IMR-90 (cell line): Measurements from ENCODE around the gene EGR2. TPM values are rescaled to one million over a fixed set of nuclear protein-coding genes. Genes with fewer than 3 reads are reported as not detected.

Experiments used
- ATAC-seq: fragments of 200-7000 bp; cut with Tn5 transposase; 2 replicates; pipeline ENCODE4 v1.9.1; 2020; ENCODE audit warnings: low read depth, mild to moderate bottlenecking, moderate library complexity
- BruUV-seq: library from RNA; stranded (reverse); fragments of 400-500 nt; replicated peaks from 2 replicates; lab custom pipeline; 2021; lab: Mats Ljungman, UMichigan
- CTCF ChIA-PET: fragments of 300-600 bp; formaldehyde crosslinking; extraction: SDS; loops from one replicate; lab custom pipeline; 2021; ENCODE audit warnings: antibody characterized with exemption; lab: Yijun Ruan, JAX
- POLR2A ChIA-PET: fragments of 300-600 bp; sonication (Branson Sonifier 250); formaldehyde crosslinking; loops from one replicate; lab custom pipeline; 2022; ENCODE audit warnings: antibody characterized with exemption; ENCODE audit not compliant: unreplicated experiment; lab: Charles Lee
- DNase-seq: peaks from one replicate; pipeline ENCODE4 v3.0.0; 2013
- H2AFZ ChIP-seq: replicated peaks from 2 replicates; pipeline ENCODE3; 2013; ENCODE audit warnings: low read length, mild to moderate bottlenecking; ENCODE audit not compliant: poor library complexity
- H2AK5ac ChIP-seq: 2 replicates; pipeline ENCODE4 v1.6.1; 2013; ENCODE audit warnings: low read depth, low read length, inconsistent platforms
- H2AK9ac ChIP-seq: replicated peaks from 2 replicates; pipeline ENCODE3; 2013; ENCODE audit warnings: mild to moderate bottlenecking, low read depth, low read length, moderate library complexity; ENCODE audit not compliant: poor library complexity
- H2BK120ac ChIP-seq: 2 replicates; pipeline ENCODE4 v1.6.1; 2013; ENCODE audit warnings: low read depth, low read length, inconsistent platforms
- H2BK15ac ChIP-seq: 3 replicates; pipeline ENCODE4 v1.6.1; 2013; ENCODE audit warnings: low read depth, low read length, inconsistent platforms
- H2BK20ac ChIP-seq: 2 replicates; pipeline ENCODE4 v1.6.1; 2013; ENCODE audit warnings: low read depth, mild to moderate bottlenecking, inconsistent platforms, low read length, moderate library complexity
- H2BK5ac ChIP-seq: 2 replicates; pipeline ENCODE4 v1.6.1; 2013; ENCODE audit warnings: mild to moderate bottlenecking, low read depth, low read length, inconsistent platforms; ENCODE audit not compliant: poor library complexity, severe bottlenecking
- H3K14ac ChIP-seq: replicated peaks from 2 replicates; pipeline ENCODE4 v1.6.1; 2013; ENCODE audit warnings: low read depth, low read length, inconsistent platforms
- H3K18ac ChIP-seq: 2 replicates; pipeline ENCODE4 v1.6.1; 2013; ENCODE audit warnings: low read depth, low read length, control low read depth
- H3K23ac ChIP-seq: 2 replicates; pipeline ENCODE4 v1.6.1; 2013; ENCODE audit warnings: low read depth, low read length, inconsistent platforms
- H3K27ac ChIP-seq: 2 replicates; pipeline ENCODE4 v1.5.1; 2013; ENCODE audit warnings: mild to moderate bottlenecking, control low read depth, low read length; ENCODE audit not compliant: insufficient read depth
- H3K27me3 ChIP-seq: 2 replicates; pipeline ENCODE4 v1.6.1; 2013; ENCODE audit warnings: low read length; ENCODE audit not compliant: control insufficient read depth, insufficient read depth
- H3K36me3 ChIP-seq: 2 replicates; pipeline ENCODE4 v1.6.1; 2013; ENCODE audit warnings: low read length, mixed read lengths; ENCODE audit not compliant: control insufficient read depth, insufficient read depth
- H3K4ac ChIP-seq: 2 replicates; pipeline ENCODE4 v1.6.1; 2013; ENCODE audit warnings: low read depth, low read length, inconsistent platforms
- H3K4me1 ChIP-seq: 2 replicates; pipeline ENCODE4 v1.6.1; 2013; ENCODE audit warnings: low read length, mixed read lengths; ENCODE audit not compliant: control insufficient read depth, insufficient read depth
- H3K4me2 ChIP-seq: 2 replicates; pipeline ENCODE4 v1.6.1; 2013; ENCODE audit warnings: low read depth, mild to moderate bottlenecking, control low read depth, low read length, moderate library complexity
- H3K4me3 ChIP-seq: 2 replicates; pipeline ENCODE4 v1.5.1; 2013; ENCODE audit warnings: low read depth, mild to moderate bottlenecking, control low read depth, low read length, moderate library complexity; ENCODE audit not compliant: insufficient read depth
- H3K56ac ChIP-seq: 2 replicates; pipeline ENCODE4 v1.6.1; 2013; ENCODE audit warnings: low read length, inconsistent platforms; ENCODE audit not compliant: insufficient read depth; ENCODE audit errors: extremely low read depth
- H3K79me1 ChIP-seq, 2 experiments: 2 replicates each; pipeline ENCODE4 v1.6.1; 2013; ENCODE audit warnings: low read length in 2 of 2, inconsistent platforms in 1 of 2, low read depth in 1 of 2
- H3K9ac ChIP-seq: 2 replicates; pipeline ENCODE4 v1.6.1; 2013; ENCODE audit warnings: low read depth, low read length, control low read depth
- H3K9me1 ChIP-seq: 2 replicates; pipeline ENCODE4 v1.6.1; 2013; ENCODE audit warnings: low read length, inconsistent platforms; ENCODE audit not compliant: insufficient read depth
- H3K9me3 ChIP-seq: 2 replicates; pipeline ENCODE4 v1.6.1; 2013; ENCODE audit warnings: low read length; ENCODE audit not compliant: control insufficient read depth, insufficient read depth
- H4K20me1 ChIP-seq: 2 replicates; pipeline ENCODE4 v1.6.1; 2013; ENCODE audit warnings: low read length, inconsistent platforms; ENCODE audit not compliant: insufficient read depth
- H4K5ac ChIP-seq: 2 replicates; pipeline ENCODE4 v1.6.1; 2013; ENCODE audit warnings: mild to moderate bottlenecking, low read depth, low read length, control low read depth
- H4K8ac ChIP-seq, 2 experiments: 2 replicates each; pipeline ENCODE4 v1.6.1; 2013; ENCODE audit warnings: low read depth in 2 of 2, low read length in 2 of 2, control low read depth in 1 of 2, inconsistent platforms in 1 of 2
- H4K91ac ChIP-seq: 2 replicates; pipeline ENCODE4 v1.6.1; 2013; ENCODE audit warnings: low read depth, low read length, inconsistent platforms; ENCODE audit not compliant: insufficient read depth
- CEBPB ChIP-seq: IDR thresholded peaks from 2 replicates; pipeline ENCODE4 v1.6.1; 2012; ENCODE audit warnings: low read depth, low read length, improper control_type of control experiment
- CHD1 ChIP-seq: IDR thresholded peaks from 2 replicates; pipeline ENCODE4 v1.6.1; 2012; ENCODE audit warnings: low read depth, low read length, improper control_type of control experiment
- FOS ChIP-seq: fragments of 150-350 bp; IDR thresholded peaks from 2 replicates; pipeline ENCODE4 v1.6.1; 2016; ENCODE audit warnings: low read depth, low read length
- MAFK ChIP-seq: IDR thresholded peaks from 2 replicates; pipeline ENCODE4 v1.6.1; 2012; ENCODE audit warnings: low read depth, low read length, improper control_type of control experiment
- MAZ ChIP-seq: IDR thresholded peaks from 2 replicates; pipeline ENCODE4 v1.6.1; 2012; ENCODE audit warnings: low read depth, mild to moderate bottlenecking, low read length, improper control_type of control experiment, moderate library complexity, borderline replicate concordance
- MXI1 ChIP-seq: IDR thresholded peaks from 2 replicates; pipeline ENCODE4 v1.6.1; 2012; ENCODE audit warnings: low read depth, mild to moderate bottlenecking, low read length, moderate library complexity, borderline replicate concordance
- NFE2L2 ChIP-seq: fragments of 150-350 bp; IDR thresholded peaks from 2 replicates; pipeline ENCODE4 v1.6.1; 2016; ENCODE audit warnings: low read depth, mild to moderate bottlenecking, low read length
- RAD21 ChIP-seq: IDR thresholded peaks from 2 replicates; pipeline ENCODE4 v1.6.1; 2012; ENCODE audit warnings: low read length, improper control_type of control experiment
- WGBS, 2 experiments: methylation state at CpG; one replicate each; pipeline versions ENCODE4 v1.1.5 to v1.1.7; 2013; ENCODE audit warnings: missing lambda C conversion rate in 2 of 2; ENCODE audit not compliant: insufficient read length in 1 of 2; ENCODE audit errors: extremely low coverage in 2 of 2; 5-methylcytosine and 5-hydroxymethylcytosine counted together
- dilution Hi-C: fragments of 300-500 bp; cut with HindIII; formaldehyde crosslinking; loops from one replicate; pipeline ENCODE4 v1.14.3; 2018; ENCODE audit warnings: low sequenced_read_pairs; ENCODE audit not compliant: unreplicated experiment
- in situ Hi-C: fragments of 300-500 bp; cut with MboI; formaldehyde crosslinking; loops from 3 replicates; pipeline ENCODE4 v1.14.3; 2019; ENCODE audit warnings: low sequenced_read_pairs, inconsistent platforms, mixed read lengths
- intact Hi-C: fragments of 100-400 bp; cut with micrococcal nuclease; formaldehyde crosslinking; loops from 2 replicates; pipeline ENCODE4 v1.10.0; 2022
- polyA plus RNA-seq, 3 experiments: library from polyadenylated mRNA; depleted of rRNA; stranded (reverse); fragments of >200 nt; gene quantifications; 2 replicates each; pipeline ENCODE4 v1.2.3, GENCODE V29; 2012; ENCODE audit warnings: low replicate concordance in 1 of 3
- total RNA-seq: library from RNA; depleted of rRNA; stranded (reverse); fragments of >200 nt; gene quantifications from 2 replicates; pipeline ENCODE4 v1.2.3, GENCODE V29; 2012
- TF ChIP-seq, protein P1 (sequence below): fragments of 150-350 bp; IDR thresholded peaks from 2 replicates; pipeline ENCODE4 v1.6.1; 2017; ENCODE audit warnings: mild to moderate bottlenecking, antibody characterized with exemption, low read length, low read depth
- TF ChIP-seq, protein P2 (sequence below): conservative IDR thresholded peaks from 2 replicates; pipeline ENCODE4 v1.5.1; 2012; ENCODE audit warnings: mild to moderate bottlenecking, low read depth, low read length, improper control_type of control experiment

Gene EGR2
- total and polyA plus RNA-seq, 2 of the 4 experiments (the other 2 are of a cell fraction), result 0.36 to 1.2 TPM

DNA sequence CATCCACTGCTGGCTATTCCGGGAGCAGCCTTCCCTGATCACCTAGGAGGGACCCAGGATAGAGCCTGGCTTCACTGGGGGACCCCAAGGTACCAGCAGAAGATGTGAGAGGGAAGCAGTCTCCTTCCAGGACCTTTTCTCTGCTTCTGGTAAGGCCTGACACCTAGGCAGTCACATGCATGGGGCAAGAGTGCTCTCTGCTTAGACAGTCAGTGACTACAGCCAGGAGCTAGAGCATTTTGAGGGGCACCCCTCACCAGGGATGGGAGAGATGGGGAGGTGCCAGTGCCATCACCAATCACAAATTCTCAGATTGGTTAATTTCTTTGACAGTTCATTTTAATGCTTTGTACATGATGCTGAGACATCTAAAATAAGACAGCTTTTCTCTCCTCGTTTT lies 25.6 kb downstream of the EGR2 start:
- no peak overlapping the region for H3K4ac ChIP-seq
- H3K4me3 ChIP-seq, result no peak overlapping the region
- no peak overlapping the region for H3K9ac ChIP-seq
- in situ Hi-C loops (no loop called here), intact Hi-C loops (no loop called here), dilution Hi-C loops (no loop called here)
- DNase-seq (no peak), ATAC-seq (no peak)
- no peak overlapping the region for H2BK120ac ChIP-seq
- H4K5ac ChIP-seq, result no peak overlapping the region
- H3K9me1 ChIP-seq, result 0 out of 2 replicates have a peak, but pooled peaks cover 2% of the 10 kb centered on the region
- H4K91ac ChIP-seq, result no peak overlapping the region
- BruUV-seq, result no TSS peak
- H2AK9ac ChIP-seq, result no peak overlapping the region
- H3K4me1 ChIP-seq, result no peaks in the 10 kb centered on the region
- no peak overlapping the region for H3K14ac ChIP-seq
- no peak overlapping the region for H2BK5ac ChIP-seq
- no peaks in the 10 kb centered on the region for H3K27me3 ChIP-seq
- H3K56ac ChIP-seq, result no peak overlapping the region
- no peak overlapping the region for H3K23ac ChIP-seq
- no peaks in the 10 kb centered on the region for H3K9me3 ChIP-seq
- no peak overlapping the region for H3K4me2 ChIP-seq
- no peak overlapping the region for H4K8ac ChIP-seq
- no peaks in the 10 kb centered on the region for H3K79me1 ChIP-seq
- ChIA-PET CTCF (no interaction called here), POLR2A (no interaction called here)
- H2BK15ac ChIP-seq, result no peak overlapping the region
- H2AK5ac ChIP-seq, result no peak overlapping the region
- H3K36me3 ChIP-seq, result no peaks in the 10 kb centered on the region
- no peak overlapping the region for H3K27ac ChIP-seq
- H3K18ac ChIP-seq, result no peak overlapping the region
- TF ChIP-seq NFE2L2, result no peak
- no peak for TF ChIP-seq MXI1
- no peak for TF ChIP-seq MAZ
- TF ChIP-seq MAFK, result no peak
- no peak for TF ChIP-seq CHD1
- TF ChIP-seq RAD21, result no peak
- TF ChIP-seq CEBPB, result no peak
- no peak for TF ChIP-seq FOS
- TF ChIP-seq, protein P1, sequence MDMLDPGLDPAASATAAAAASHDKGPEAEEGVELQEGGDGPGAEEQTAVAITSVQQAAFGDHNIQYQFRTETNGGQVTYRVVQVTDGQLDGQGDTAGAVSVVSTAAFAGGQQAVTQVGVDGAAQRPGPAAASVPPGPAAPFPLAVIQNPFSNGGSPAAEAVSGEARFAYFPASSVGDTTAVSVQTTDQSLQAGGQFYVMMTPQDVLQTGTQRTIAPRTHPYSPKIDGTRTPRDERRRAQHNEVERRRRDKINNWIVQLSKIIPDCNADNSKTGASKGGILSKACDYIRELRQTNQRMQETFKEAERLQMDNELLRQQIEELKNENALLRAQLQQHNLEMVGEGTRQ, result no peak
- TF ChIP-seq, protein P2, sequence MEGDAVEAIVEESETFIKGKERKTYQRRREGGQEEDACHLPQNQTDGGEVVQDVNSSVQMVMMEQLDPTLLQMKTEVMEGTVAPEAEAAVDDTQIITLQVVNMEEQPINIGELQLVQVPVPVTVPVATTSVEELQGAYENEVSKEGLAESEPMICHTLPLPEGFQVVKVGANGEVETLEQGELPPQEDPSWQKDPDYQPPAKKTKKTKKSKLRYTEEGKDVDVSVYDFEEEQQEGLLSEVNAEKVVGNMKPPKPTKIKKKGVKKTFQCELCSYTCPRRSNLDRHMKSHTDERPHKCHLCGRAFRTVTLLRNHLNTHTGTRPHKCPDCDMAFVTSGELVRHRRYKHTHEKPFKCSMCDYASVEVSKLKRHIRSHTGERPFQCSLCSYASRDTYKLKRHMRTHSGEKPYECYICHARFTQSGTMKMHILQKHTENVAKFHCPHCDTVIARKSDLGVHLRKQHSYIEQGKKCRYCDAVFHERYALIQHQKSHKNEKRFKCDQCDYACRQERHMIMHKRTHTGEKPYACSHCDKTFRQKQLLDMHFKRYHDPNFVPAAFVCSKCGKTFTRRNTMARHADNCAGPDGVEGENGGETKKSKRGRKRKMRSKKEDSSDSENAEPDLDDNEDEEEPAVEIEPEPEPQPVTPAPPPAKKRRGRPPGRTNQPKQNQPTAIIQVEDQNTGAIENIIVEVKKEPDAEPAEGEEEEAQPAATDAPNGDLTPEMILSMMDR, result no peak
- H4K20me1 ChIP-seq, result no peaks in the 10 kb centered on the region
- WGBS, 2 experiments, result no CpG with 5 or more reads among the region's 2 CpGs
- no peak overlapping the region for H2BK20ac ChIP-seq
- H2AFZ ChIP-seq, result no peak overlapping the region
